AG04449 (cell line): ENCODE measurements around the gene C4orf51.

Source experiments
- CTCF ChIA-PET: fragments of 350-600 bp; formaldehyde crosslinking; extraction: SDS; loops from one replicate; lab custom pipeline; 2021; ENCODE audit warnings: antibody characterized with exemption; lab: Yijun Ruan, JAX
- POLR2A ChIA-PET: fragments of 400-600, 350-600 bp; formaldehyde crosslinking; extraction: SDS; loops from one replicate; lab custom pipeline; 2020; ENCODE audit warnings: antibody characterized with exemption, inconsistent platforms; lab: Yijun Ruan, JAX
- DNase-seq: peaks from one replicate; pipeline ENCODE4 v3.0.0-alpha.2; 2010; ENCODE audit warnings: low read depth, low spot score
- H3K4me3 ChIP-seq: 2 replicates; pipeline ENCODE4 v1.5.1; 2011; ENCODE audit warnings: low read depth, mild to moderate bottlenecking, control low read depth, low read length
- TF ChIP-seq, protein P1 (sequence below): IDR thresholded peaks from one replicate; pipeline ENCODE4 v1.5.1; 2011; ENCODE audit warnings: mild to moderate bottlenecking, moderate library complexity, low read length, control low read depth, inconsistent platforms; ENCODE audit not compliant: insufficient read depth; ENCODE audit errors: missing control alignments

Gene C4orf51

GRCh38 chr4:145762719-145763118 lies 82.8 kb downstream of the C4orf51 start:
- CTCF ChIA-PET = interaction anchor here (1.0 kb wide), 1 partner anchor 24 kb away, joined by 3 read pairs; no protein-coding TSS in a partner anchor
- no peak overlapping the region for H3K4me3 ChIP-seq
- POLR2A ChIA-PET = no interaction called here
- DNase-seq = no peak
- TF ChIP-seq, protein P1, sequence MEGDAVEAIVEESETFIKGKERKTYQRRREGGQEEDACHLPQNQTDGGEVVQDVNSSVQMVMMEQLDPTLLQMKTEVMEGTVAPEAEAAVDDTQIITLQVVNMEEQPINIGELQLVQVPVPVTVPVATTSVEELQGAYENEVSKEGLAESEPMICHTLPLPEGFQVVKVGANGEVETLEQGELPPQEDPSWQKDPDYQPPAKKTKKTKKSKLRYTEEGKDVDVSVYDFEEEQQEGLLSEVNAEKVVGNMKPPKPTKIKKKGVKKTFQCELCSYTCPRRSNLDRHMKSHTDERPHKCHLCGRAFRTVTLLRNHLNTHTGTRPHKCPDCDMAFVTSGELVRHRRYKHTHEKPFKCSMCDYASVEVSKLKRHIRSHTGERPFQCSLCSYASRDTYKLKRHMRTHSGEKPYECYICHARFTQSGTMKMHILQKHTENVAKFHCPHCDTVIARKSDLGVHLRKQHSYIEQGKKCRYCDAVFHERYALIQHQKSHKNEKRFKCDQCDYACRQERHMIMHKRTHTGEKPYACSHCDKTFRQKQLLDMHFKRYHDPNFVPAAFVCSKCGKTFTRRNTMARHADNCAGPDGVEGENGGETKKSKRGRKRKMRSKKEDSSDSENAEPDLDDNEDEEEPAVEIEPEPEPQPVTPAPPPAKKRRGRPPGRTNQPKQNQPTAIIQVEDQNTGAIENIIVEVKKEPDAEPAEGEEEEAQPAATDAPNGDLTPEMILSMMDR = no peak

GRCh38 chr4:145763399-145763798 lies 83.5 kb downstream of the C4orf51 start:
- POLR2A ChIA-PET = no interaction called here
- TF ChIP-seq, protein P1 = no peak
- DNase-seq = no peak
- CTCF ChIA-PET = interaction anchor here (1.0 kb wide), 1 partner anchor 24 kb away, joined by 3 read pairs; no protein-coding TSS in a partner anchor
- H3K4me3 ChIP-seq = no peak overlapping the region

DNA sequence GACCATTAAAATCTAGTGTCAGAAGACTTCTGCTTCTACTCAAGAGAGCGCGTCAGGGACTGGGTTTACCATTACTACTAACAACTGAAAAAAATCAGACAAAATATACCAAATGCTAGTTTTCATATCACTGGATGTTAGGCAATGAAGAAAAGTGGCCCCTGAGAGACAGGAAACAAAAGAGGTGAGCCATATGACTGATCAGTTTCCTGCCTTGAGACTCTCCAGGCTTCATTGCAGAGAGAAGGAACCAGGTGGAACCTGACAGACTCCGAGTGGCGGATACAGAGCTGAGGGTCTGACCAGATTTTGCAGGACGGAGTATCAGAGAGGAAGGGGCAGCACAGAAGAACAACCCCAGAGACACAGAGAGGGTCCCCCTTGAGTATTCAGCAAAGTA lies 86.3 kb downstream of the C4orf51 start:
- CTCF ChIA-PET = no interaction called here
- no peak for DNase-seq
- POLR2A ChIA-PET = no interaction called here
- TF ChIP-seq, protein P1 = no peak
- no peak overlapping the region for H3K4me3 ChIP-seq

GRCh38 chr4:145769450-145770037 lies 89.6 kb downstream of the C4orf51 start:
- no peak for DNase-seq
- H3K4me3 ChIP-seq = no peak overlapping the region
- TF ChIP-seq, protein P1 = no peak
- ChIA-PET POLR2A (interaction anchor here (0.7 kb wide), 1 partner anchor 124 kb away, joined by 3 read pairs; no protein-coding TSS in a partner anchor), CTCF (no interaction called here)

- no peak overlapping the region for H3K4me3 ChIP-seq
- ChIA-PET POLR2A (no interaction called here), CTCF (no interaction called here)
- TF ChIP-seq, protein P1 = no peak
- no peak for DNase-seq
Measured at GRCh38 chr4:145770124-145770523, 90.2 kb downstream of the C4orf51 start.

- DNase-seq = no peak
- POLR2A ChIA-PET = no interaction called here
- CTCF ChIA-PET = interaction anchor here (0.6 to 2.4 kb wide), 3 partner anchors 34 to 152 kb away, joined by 3 to 8 read pairs (median 3); partner anchors contain the start of gene MMAA
- TF ChIP-seq, protein P1 = no peak
- no peak overlapping the region for H3K4me3 ChIP-seq
Measured at GRCh38 chr4:145772347-145772746, 92.4 kb downstream of the C4orf51 start.
